MCF 10A (cell line): Measurements from ENCODE around the gene GDF15. TPM values are rescaled to one million over a fixed set of nuclear protein-coding genes. Genes with fewer than 3 reads are reported as not detected.

Experiments
- BruUV-seq: library from RNA; stranded (reverse); fragments of 400-500 nt; replicated peaks from 2 replicates; lab custom pipeline; 2021; lab: Mats Ljungman, UMichigan
- CTCF ChIA-PET: fragments of 300-600 bp; sonication (Branson Sonifier 250); formaldehyde crosslinking; extraction: SDS; loops from one replicate; lab custom pipeline; 2021; ENCODE audit warnings: antibody characterized with exemption, inconsistent platforms; lab: Yijun Ruan, JAX
- POLR2A ChIA-PET: fragments of 300-600, 350-650 bp; sonication (Branson Sonifier 250); formaldehyde crosslinking; extraction: SDS; loops from one replicate; lab custom pipeline; 2020; ENCODE audit warnings: antibody characterized with exemption, inconsistent platforms; lab: Yijun Ruan, JAX
- DNase-seq: peaks from one replicate; pipeline ENCODE4 v3.0.0-alpha.2; 2018; ENCODE audit not compliant: unreplicated experiment
- H3K27ac Mint-ChIP-seq: one replicate; pipeline ENCODE4 v1.8.0; 2022; ENCODE audit warnings: mild to moderate bottlenecking, low read depth, mixed read lengths; ENCODE audit not compliant: unreplicated experiment
- H3K27me3 Mint-ChIP-seq: one replicate; pipeline ENCODE4 v1.8.0; 2022; ENCODE audit warnings: mixed read lengths; ENCODE audit not compliant: insufficient read depth, unreplicated experiment
- H3K36me3 Mint-ChIP-seq: one replicate; pipeline ENCODE4 v1.8.0; 2022; ENCODE audit warnings: mild to moderate bottlenecking, moderate library complexity, mixed read lengths; ENCODE audit not compliant: insufficient read depth, unreplicated experiment
- H3K4me1 Mint-ChIP-seq: one replicate; pipeline ENCODE4 v1.8.0; 2022; ENCODE audit warnings: mixed read lengths; ENCODE audit not compliant: insufficient read depth, unreplicated experiment
- H3K4me3 Mint-ChIP-seq: one replicate; pipeline ENCODE4 v1.8.0; 2022; ENCODE audit warnings: mild to moderate bottlenecking, moderate library complexity, mixed read lengths; ENCODE audit not compliant: unreplicated experiment
- H3K9me3 Mint-ChIP-seq: one replicate; pipeline ENCODE4 v1.8.0; 2022; ENCODE audit warnings: mixed read lengths; ENCODE audit not compliant: unreplicated experiment
- intact Hi-C: fragments of 100-400 bp; cut with micrococcal nuclease; formaldehyde crosslinking; loops from 2 replicates; pipeline ENCODE4 v1.14.1; 2022
- total RNA-seq: library from RNA; stranded (reverse); gene quantifications from 2 replicates; pipeline ENCODE4 v1.2.3, GENCODE V29; 2022
- TF ChIP-seq, protein P1 (sequence below): fragments of 200-600 bp; IDR thresholded peaks from one replicate; pipeline ENCODE4 v1.8.0; 2022; ENCODE audit warnings: antibody characterized with exemption, mild to moderate bottlenecking; ENCODE audit not compliant: unreplicated experiment

Gene GDF15
- total RNA-seq, 1 experiment from 2014 or later, result 193 TPM

DNA sequence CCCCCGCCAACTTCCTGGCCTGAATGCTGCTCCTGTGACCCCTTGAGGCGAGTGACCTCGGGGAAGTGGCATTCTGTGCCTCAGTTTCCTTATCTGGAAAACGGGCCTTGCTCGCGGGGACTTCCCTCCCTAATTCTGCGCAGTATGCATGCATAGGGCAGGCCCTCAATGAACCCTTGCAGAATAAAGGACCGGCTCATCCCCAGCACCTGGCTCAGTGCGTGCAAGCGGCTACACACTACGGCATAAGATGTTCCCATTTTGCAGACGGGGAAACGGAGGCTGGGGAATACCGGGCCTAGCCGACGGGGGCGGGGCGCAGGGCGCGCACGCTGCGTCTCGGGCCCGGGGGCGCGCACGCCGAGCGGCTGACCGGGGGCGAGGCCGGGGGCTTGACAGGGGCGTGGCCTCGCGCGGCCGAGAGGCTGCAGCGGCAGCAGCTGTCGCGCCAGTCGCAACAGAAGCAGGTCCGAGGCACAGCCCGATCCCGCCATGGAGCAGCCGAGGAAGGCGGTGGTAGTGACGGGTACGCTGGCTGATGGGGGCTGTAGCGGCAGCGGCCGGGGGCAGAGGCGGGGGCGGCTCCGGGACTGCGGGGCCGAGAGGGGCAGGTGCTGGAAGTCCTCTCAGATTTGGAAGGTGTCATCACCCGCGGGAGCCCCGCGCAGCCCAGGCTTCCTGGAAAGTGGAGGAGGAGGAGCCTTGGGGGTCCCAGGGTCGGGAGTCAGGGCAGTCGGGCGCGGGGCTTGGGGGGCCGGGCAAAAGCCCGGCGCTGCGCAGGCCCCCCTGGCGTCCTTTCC lies 45.6 kb upstream of the GDF15 start, which contains the start of gene PGPEP1:
PGPEP1 (plus strand) TSS at position 409 of the 800 bp plus-strand sequence; CDS start at position 493, 84 bp downstream.
- no peak for DNase-seq

DNA sequence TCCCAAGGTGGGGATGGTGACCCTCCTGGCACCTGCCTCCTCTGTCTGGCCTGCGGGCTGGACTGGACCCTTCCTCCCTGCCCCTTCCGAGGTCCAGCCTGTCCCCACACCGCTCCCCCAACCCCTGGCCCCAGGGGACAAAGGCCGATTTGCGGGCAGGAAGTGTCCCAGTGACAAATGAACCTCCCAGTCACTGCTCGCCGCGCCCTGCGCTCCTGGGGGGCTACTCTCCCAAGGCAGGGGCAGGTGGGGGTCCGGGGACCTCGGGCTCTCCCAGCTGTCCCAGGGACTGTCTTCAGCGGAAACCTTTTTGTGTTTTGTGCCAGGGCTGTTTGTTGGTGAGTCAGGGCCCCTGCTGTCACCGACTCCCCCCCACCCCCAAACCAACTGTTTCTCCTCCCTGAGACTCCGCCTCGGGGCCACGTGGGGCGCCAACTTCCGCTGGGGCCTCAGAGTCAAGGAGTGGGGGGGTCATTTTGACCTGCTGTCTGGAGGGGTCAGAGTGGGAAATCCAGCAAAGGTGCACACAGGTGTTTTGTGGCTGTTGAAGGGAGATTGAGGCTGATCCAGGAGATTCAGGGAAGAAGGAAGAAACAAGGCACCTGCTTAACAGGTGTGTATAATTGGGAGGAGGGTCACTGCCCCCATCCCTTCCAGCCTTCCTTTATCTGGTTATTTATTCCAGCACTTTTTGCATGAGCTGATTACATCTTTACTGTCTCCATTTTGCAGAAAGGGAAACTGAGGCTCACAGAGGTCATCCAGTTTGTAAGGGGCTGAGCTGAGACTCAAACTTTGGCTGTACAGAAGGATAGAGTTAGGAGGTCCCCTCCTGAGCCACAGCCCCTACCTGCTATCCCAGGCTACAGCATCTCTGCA lies 44.7 kb upstream of the GDF15 start:
- TF ChIP-seq, protein P1, sequence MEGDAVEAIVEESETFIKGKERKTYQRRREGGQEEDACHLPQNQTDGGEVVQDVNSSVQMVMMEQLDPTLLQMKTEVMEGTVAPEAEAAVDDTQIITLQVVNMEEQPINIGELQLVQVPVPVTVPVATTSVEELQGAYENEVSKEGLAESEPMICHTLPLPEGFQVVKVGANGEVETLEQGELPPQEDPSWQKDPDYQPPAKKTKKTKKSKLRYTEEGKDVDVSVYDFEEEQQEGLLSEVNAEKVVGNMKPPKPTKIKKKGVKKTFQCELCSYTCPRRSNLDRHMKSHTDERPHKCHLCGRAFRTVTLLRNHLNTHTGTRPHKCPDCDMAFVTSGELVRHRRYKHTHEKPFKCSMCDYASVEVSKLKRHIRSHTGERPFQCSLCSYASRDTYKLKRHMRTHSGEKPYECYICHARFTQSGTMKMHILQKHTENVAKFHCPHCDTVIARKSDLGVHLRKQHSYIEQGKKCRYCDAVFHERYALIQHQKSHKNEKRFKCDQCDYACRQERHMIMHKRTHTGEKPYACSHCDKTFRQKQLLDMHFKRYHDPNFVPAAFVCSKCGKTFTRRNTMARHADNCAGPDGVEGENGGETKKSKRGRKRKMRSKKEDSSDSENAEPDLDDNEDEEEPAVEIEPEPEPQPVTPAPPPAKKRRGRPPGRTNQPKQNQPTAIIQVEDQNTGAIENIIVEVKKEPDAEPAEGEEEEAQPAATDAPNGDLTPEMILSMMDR, result no peak
- no TSS peak for BruUV-seq
- CTCF ChIA-PET, result interaction anchor here (0.7 to 1.8 kb wide), 5 partner anchors 12 to 180 kb away, joined by 3 to 9 read pairs (median 3); no protein-coding TSS in a partner anchor
- Mint-ChIP-seq H3K27me3 (no peaks in the 10 kb centered on the region), H3K4me1 (peaks cover 17% of the 10 kb centered on the region), H3K27ac (no peak overlapping the region), H3K4me3 (peak overlapping the region; percentile 58), H3K36me3 (peaks cover 11% of the 10 kb centered on the region), H3K9me3 (no peaks in the 10 kb centered on the region)
- peak; percentile 39 for DNase-seq
- POLR2A ChIA-PET, result interaction anchor here (0.6 to 6.7 kb wide), 5 partner anchors 12 to 150 kb away, joined by 3 to 32 read pairs (median 6); partner anchors contain the start of genes JUND and LSM4
- intact Hi-C loops, result no loop called here

More for the DNA sequence above, 45.6 kb upstream of the GDF15 start, which contains the start of gene PGPEP1:
- Mint-ChIP-seq H3K27ac (no peak within 1 kb of the TSS), H3K4me3 (peak within 1 kb of the TSS; percentile 58), H3K4me1 (peaks cover 11% of the 10 kb centered on the region), H3K36me3 (peaks cover 11% of the 10 kb centered on the region), H3K27me3 (no peaks in the 10 kb centered on the region), H3K9me3 (no peaks in the 10 kb centered on the region)
- POLR2A ChIA-PET, result interaction anchor here (0.6 to 6.7 kb wide), 6 partner anchors 11 to 149 kb away, joined by 3 to 32 read pairs (median 10); partner anchors contain the start of genes JUND, LSM4 and SSBP4
- no TSS peak for BruUV-seq
- TF ChIP-seq, protein P1, result no peak
- CTCF ChIA-PET, result interaction anchor here (1.5 to 3.1 kb wide), 6 partner anchors 9 to 71 kb away, joined by 6 to 26 read pairs (median 11); no protein-coding TSS in a partner anchor
- intact Hi-C loops, result no loop called here

DNA sequence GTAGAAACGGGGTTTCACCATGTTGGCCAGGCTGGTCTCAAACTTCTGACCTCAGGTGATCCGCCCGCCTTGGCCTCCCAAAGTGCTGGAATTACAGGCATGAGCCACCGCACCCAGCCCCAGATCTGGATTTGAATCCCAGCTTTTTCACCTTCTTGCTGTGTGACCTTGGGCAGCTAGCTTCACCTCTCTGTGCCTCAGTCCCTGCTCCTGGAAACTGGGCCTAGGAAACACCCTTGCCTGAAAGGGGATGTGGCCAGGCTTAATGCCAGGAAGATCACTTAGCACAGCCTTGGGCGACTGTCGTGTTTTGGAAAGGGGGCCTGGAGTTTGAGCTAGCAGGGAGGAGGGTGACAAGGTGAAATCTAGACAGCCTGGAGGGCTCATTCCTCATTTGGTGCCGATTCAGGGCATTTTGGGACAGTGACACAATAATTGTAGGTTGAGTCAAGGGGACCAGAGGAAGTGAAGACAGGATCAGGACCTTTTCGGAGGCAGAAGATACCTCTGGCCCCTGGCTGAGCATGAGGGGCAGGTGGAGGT lies 43.8 kb upstream of the GDF15 start:
- CTCF ChIA-PET, result interaction anchor here (0.9 to 1.8 kb wide), 5 partner anchors 13 to 181 kb away, joined by 3 to 9 read pairs (median 4); no protein-coding TSS in a partner anchor

More for the DNA sequence above, 43.8 kb upstream of the GDF15 start:
- H3K4me1 Mint-ChIP-seq, result peaks cover 26% of the 10 kb centered on the region
- H3K27ac Mint-ChIP-seq, result no peak overlapping the region
- intact Hi-C loops, result no loop called here
- BruUV-seq, result no TSS peak
- POLR2A ChIA-PET, result interaction anchor here (1.0 to 6.7 kb wide), 3 partner anchors 10 to 62 kb away, joined by 3 to 32 read pairs (median 6); partner anchors contain the start of genes JUND and LSM4
- TF ChIP-seq, protein P1, result no peak
- no peaks in the 10 kb centered on the region for H3K9me3 Mint-ChIP-seq
- H3K4me3 Mint-ChIP-seq, result no peak overlapping the region
- peaks cover 4% of the 10 kb centered on the region for H3K27me3 Mint-ChIP-seq
- no peak for DNase-seq
- peaks cover 11% of the 10 kb centered on the region for H3K36me3 Mint-ChIP-seq
